Lower lobe of right lung (tissue), 2 donors: ENCODE results near the gene PIWIL4. TPM values are rescaled to one million over a fixed set of nuclear protein-coding genes. Genes with fewer than 3 reads are reported as not detected.
A peak's percentile ranks its signal among the peaks of the same experiment; 100 is the strongest.

Experiments
- ATAC-seq, 2 donors: fragments of 200-7000 bp; cut with Tn5 transposase; one replicate each; pipeline ENCODE4 v1.9.1; 2020 to 2022; ENCODE audit warnings: mild to moderate bottlenecking in 2 of 2, moderate library complexity in 2 of 2
- DNase-seq: peaks from one replicate; pipeline ENCODE4 v3.0.0-alpha.2; 2020
- H3K27ac ChIP-seq: fragments of 200-600 bp; one replicate; pipeline ENCODE4 v1.8.0; 2022
- H3K27me3 ChIP-seq: fragments of 200-600 bp; one replicate; pipeline ENCODE4 v1.8.0; 2022; ENCODE audit warnings: low read depth
- H3K36me3 ChIP-seq: fragments of 200-600 bp; one replicate; pipeline ENCODE4 v1.8.0; 2022; ENCODE audit warnings: mild to moderate bottlenecking
- H3K4me1 ChIP-seq: fragments of 200-600 bp; one replicate; pipeline ENCODE4 v1.8.0; 2022
- H3K4me3 ChIP-seq: fragments of 200-600 bp; one replicate; pipeline ENCODE4 v1.8.0; 2022; ENCODE audit warnings: mild to moderate bottlenecking
- H3K9me3 ChIP-seq: fragments of 200-600 bp; one replicate; pipeline ENCODE4 v1.8.0; 2022
- intact Hi-C: fragments of 100-400 bp; cut with DNase I; formaldehyde crosslinking; loops from one replicate; pipeline ENCODE4 v1.11.0; 2022
- total RNA-seq: library from RNA; stranded (reverse); fragmentation: NEBNext Ultra II Directional; extraction: Animal tissue kit (Norgen Biotek cat#: 25700); gene quantifications from one replicate; pipeline ENCODE4 v1.2.1, GENCODE V29; 2021
- TF ChIP-seq, protein P1 (sequence below): fragments of 200-600 bp; IDR thresholded peaks from one replicate; pipeline ENCODE4 v1.8.0; 2022; ENCODE audit warnings: antibody characterized with exemption, mild to moderate bottlenecking
- donor health status: DM: no; HTN: yes; CAD: no; lungs with severe emphysema.

Gene PIWIL4
- total RNA-seq, 1 donor from 2014 or later, result 1.9 TPM

DNA sequence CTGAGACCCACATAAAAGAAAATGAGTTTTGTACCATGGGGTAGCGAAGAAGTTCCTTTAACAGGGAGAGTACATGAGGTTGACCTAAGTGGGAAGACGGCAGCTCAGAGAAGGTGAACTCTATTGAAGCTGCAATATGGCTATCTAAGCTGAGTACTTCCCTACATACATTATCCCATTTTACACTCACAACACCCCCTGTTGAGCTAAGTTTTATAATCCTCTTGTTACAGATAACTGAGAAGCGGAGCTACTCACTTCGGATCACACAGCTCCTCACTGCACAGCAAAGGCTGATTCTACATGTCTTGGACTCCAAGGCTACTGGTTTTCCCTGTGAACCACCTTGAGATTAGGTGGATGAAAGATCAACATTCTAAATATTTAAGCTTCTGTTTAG is 8.2 kb upstream of the PIWIL4 start:
- Histone ChIP-seq H3K9me3 (no peaks in the 10 kb centered on the region), H3K4me1 (no peaks in the 10 kb centered on the region), H3K27ac (no peak overlapping the region), H3K36me3 (no peaks in the 10 kb centered on the region), H3K27me3 (no peaks in the 10 kb centered on the region), H3K4me3 (no peak overlapping the region)
- intact Hi-C loops, result no loop called here
- ATAC-seq (no peak), DNase-seq (no peak)
- TF ChIP-seq, protein P1, sequence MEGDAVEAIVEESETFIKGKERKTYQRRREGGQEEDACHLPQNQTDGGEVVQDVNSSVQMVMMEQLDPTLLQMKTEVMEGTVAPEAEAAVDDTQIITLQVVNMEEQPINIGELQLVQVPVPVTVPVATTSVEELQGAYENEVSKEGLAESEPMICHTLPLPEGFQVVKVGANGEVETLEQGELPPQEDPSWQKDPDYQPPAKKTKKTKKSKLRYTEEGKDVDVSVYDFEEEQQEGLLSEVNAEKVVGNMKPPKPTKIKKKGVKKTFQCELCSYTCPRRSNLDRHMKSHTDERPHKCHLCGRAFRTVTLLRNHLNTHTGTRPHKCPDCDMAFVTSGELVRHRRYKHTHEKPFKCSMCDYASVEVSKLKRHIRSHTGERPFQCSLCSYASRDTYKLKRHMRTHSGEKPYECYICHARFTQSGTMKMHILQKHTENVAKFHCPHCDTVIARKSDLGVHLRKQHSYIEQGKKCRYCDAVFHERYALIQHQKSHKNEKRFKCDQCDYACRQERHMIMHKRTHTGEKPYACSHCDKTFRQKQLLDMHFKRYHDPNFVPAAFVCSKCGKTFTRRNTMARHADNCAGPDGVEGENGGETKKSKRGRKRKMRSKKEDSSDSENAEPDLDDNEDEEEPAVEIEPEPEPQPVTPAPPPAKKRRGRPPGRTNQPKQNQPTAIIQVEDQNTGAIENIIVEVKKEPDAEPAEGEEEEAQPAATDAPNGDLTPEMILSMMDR, result no peak

- Histone ChIP-seq H3K4me1 (no peaks in the 10 kb centered on the region), H3K4me3 (no peak overlapping the region), H3K36me3 (no peaks in the 10 kb centered on the region), H3K27ac (no peak overlapping the region), H3K27me3 (no peaks in the 10 kb centered on the region), H3K9me3 (no peaks in the 10 kb centered on the region)
- TF ChIP-seq, protein P1, result no peak
- intact Hi-C loops, result no loop called here
- no peak for DNase-seq
- ATAC-seq, result no peak
Measured at GRCh38 chr11:94559361-94559760, 7.8 kb upstream of the PIWIL4 start.

DNA sequence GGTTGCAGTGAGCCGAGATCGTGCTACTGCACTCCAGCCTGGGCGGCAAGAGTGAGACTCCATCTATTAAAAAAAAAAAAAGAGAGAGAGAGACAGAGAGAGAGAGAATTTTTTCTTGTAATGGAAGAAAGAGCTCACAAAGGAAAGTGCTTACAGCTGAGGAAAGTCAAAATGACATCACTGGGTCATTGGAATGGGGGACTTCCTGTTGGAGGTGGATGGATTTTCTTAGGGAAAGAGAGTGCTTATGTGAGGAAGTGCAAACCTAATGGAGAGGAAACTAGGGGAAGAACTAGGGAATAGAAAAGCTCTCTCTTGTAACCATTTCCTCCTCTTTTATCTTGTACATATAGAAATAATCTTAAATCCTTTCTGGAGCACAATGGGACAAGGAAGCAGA is 6.3 kb upstream of the PIWIL4 start:
- Histone ChIP-seq H3K27ac (no peak overlapping the region), H3K36me3 (no peaks in the 10 kb centered on the region), H3K9me3 (no peaks in the 10 kb centered on the region), H3K4me3 (no peak overlapping the region), H3K27me3 (no peaks in the 10 kb centered on the region), H3K4me1 (no peaks in the 10 kb centered on the region)
- intact Hi-C loops, result no loop called here
- TF ChIP-seq, protein P1, result no peak
- no peak for ATAC-seq
- DNase-seq, result no peak

- no peak overlapping the region for H3K4me3 ChIP-seq
- no peaks in the 10 kb centered on the region for H3K36me3 ChIP-seq
- no peaks in the 10 kb centered on the region for H3K9me3 ChIP-seq
- TF ChIP-seq, protein P1, result peak; percentile 11
- intact Hi-C loops, result no loop called here
- no peak overlapping the region for H3K27ac ChIP-seq
- ATAC-seq (no peak), DNase-seq (no peak)
- no peaks in the 10 kb centered on the region for H3K27me3 ChIP-seq
- no peaks in the 10 kb centered on the region for H3K4me1 ChIP-seq
Measured at GRCh38 chr11:94563176-94563847, 3.9 kb upstream of the PIWIL4 start.

GRCh38 chr11:94563848-94564467 is 3.2 kb upstream of the PIWIL4 start:
- intact Hi-C loops, result no loop called here
- DNase-seq (no peak), ATAC-seq (no peak)
- no peaks in the 10 kb centered on the region for H3K4me1 ChIP-seq
- TF ChIP-seq, protein P1, result no peak
- H3K9me3 ChIP-seq, result no peaks in the 10 kb centered on the region
- H3K27me3 ChIP-seq, result no peaks in the 10 kb centered on the region
- no peak overlapping the region for H3K4me3 ChIP-seq
- no peak overlapping the region for H3K27ac ChIP-seq
- no peaks in the 10 kb centered on the region for H3K36me3 ChIP-seq
